ENCODE measurements around the gene AMH. TPM values are rescaled to one million over a fixed set of nuclear protein-coding genes. Genes with fewer than 3 reads are reported as not detected.

AMH gene
- total and polyA plus RNA-seq, 8 donors: 0.45 to 2.0 (median 0.86) TPM; not detected in 2

DNA sequence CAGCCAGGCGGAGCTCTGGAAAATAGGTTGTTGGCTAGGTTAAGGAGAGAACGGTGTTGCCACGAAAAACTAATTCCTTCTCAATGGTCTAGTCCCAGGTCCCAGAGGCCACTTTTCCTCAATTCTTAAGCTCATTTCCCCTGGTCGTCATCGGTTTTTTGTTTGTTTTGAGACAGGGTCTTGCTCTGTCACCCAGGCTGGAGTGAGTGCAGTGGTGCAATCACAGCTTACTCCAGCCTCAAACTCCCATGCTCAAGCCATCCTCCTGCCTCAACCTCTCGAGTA, 11.3 kb upstream of the AMH start:
- DNase-seq: no peak
- Histone ChIP-seq H3K27ac (peak overlapping the region in 3 of 5 donors; percentile 21 to 99 (median 96)), H3K27me3 (no peaks in the 10 kb centered on the region), H3K4me3 (peak overlapping the region; percentile 74 to 99 (median 91)), H3K9me3 (no peaks in the 10 kb centered on the region), H3K4me1 (peaks cover 72 to 92% (median 86%) of the 10 kb centered on the region in 4 donors), H3K36me3 (peaks cover 11 to 26% (median 21%) of the 10 kb centered on the region in 4 donors)
- TF ChIP-seq POLR2A (IDR thresholded peaks at IDR 0.05) (no peak), EP300 (IDR thresholded peaks at IDR 0.05) (no peak), POLR2AphosphoS5 (IDR thresholded peaks at IDR 0.05) (no peak)
- TF ChIP-seq, protein P1, sequence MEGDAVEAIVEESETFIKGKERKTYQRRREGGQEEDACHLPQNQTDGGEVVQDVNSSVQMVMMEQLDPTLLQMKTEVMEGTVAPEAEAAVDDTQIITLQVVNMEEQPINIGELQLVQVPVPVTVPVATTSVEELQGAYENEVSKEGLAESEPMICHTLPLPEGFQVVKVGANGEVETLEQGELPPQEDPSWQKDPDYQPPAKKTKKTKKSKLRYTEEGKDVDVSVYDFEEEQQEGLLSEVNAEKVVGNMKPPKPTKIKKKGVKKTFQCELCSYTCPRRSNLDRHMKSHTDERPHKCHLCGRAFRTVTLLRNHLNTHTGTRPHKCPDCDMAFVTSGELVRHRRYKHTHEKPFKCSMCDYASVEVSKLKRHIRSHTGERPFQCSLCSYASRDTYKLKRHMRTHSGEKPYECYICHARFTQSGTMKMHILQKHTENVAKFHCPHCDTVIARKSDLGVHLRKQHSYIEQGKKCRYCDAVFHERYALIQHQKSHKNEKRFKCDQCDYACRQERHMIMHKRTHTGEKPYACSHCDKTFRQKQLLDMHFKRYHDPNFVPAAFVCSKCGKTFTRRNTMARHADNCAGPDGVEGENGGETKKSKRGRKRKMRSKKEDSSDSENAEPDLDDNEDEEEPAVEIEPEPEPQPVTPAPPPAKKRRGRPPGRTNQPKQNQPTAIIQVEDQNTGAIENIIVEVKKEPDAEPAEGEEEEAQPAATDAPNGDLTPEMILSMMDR (IDR thresholded peaks at IDR 0.05): no peak
- WGBS, 5 donors: 64 to 74% (median 66%) methylated on average over 6 of the region's 6 CpGs
- intact Hi-C loops (cut with DNase I; ENCODE audit: low total_unique reads): loop anchor here (10.0 kb wide), 1 partner anchor 87 kb away; the partner anchor contains the start of genes LSM7 and SPPL2B

DNA sequence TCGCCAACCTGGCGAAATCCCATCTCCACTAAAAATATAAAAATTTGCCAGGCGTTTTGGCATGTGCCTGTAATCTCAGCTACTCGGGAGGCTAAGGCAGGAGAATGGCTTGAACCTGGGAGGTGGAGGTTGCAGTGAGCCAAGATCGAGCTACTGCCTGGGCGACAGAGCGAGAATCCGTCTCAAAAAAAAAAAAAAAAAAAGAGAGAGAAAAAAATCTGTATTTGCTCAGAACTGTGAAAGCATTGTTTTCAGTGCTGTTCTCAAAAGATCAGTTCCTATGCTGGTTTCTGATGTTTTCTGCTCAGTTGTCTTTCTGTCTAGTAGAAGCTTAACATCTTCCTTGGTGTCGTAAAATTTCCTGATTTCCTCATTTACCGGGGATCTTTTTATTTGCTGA, 9.9 kb upstream of the AMH start:
- Histone ChIP-seq H3K27me3 (no peaks in the 10 kb centered on the region), H3K36me3 (peaks cover 12 to 26% (median 21%) of the 10 kb centered on the region in 4 donors), H3K4me3 (peak overlapping the region in 3 of 4 donors; percentile 7 to 88 (median 31)), H3K9me3 (no peaks in the 10 kb centered on the region), H3K4me1 (peaks cover 67 to 84% (median 81%) of the 10 kb centered on the region in 4 donors), H3K27ac (peak overlapping the region in 3 of 5 donors; percentile 42 to 65 (median 58))
- intact Hi-C loops (cut with DNase I; ENCODE audit: low total_unique reads): loop anchor here (10.0 kb wide), 1 partner anchor 86 kb away; the partner anchor contains the start of genes LSM7 and SPPL2B
- 51 to 64% (median 61%) methylated on average over 10 of the region's 10 CpGs for WGBS, 5 donors
- TF ChIP-seq, protein P1 (IDR thresholded peaks at IDR 0.05): no peak
- TF ChIP-seq POLR2A (IDR thresholded peaks at IDR 0.05): no peak
- no peak for TF ChIP-seq POLR2AphosphoS5 (IDR thresholded peaks at IDR 0.05)
- no peak for TF ChIP-seq EP300 (IDR thresholded peaks at IDR 0.05)
- no peak for DNase-seq

DNA sequence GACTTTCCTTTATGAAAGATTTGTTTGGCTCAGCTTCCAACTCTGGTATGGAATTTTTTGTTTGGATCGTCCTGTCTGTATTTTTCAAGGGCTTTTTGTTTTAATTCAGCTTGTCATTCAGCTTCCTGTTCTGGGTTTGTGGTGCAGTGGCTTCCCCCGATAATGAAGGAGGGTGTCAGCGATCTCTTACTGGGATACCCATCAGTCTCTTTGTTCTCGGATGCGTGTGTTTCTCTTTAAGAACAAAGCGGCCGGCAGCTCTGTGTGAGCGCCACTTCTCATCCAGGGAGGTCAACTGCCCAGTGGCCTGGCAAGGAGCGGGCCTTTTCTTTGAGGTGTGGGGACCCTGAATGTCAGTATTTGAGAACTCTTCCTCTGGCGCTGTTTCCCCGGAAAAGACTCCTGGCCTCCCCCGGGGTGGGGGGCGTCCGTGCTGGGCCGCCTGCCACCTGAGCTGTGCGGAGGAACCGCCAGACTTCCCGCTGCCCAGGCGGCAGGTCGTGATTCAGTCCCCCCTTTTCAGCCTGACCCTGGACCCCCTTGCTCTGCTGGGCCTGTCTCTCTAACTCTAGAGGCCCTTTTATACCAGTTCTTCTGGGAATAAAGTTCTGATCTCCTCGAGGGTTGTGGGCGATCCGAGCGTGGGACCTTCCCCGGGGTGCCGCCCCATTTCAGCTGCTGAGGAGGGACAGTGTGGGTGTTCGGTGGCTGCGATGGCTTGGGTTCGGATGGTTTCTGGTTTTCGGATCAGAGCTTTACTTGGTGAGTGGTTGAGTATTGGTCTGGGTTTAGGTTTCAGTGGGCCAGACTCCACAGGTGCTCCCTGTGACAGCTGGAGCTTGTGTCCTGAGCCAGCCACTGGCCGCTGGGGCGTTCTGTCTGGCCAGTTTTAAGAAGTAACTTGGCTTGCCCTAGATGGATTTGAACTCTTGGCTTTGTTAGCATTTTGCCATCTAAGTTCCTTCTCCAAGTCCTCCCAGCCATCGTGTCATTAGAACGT, 9.1 kb upstream of the AMH start:
- H3K9me3 ChIP-seq: no peaks in the 10 kb centered on the region
- WGBS, 5 donors: 32 to 46% (median 37%) methylated on average over 32 to 34 of the region's 34 CpGs
- H3K27me3 ChIP-seq: no peaks in the 10 kb centered on the region
- no peak for TF ChIP-seq EP300 (IDR thresholded peaks at IDR 0.05)
- no peak for TF ChIP-seq POLR2AphosphoS5 (IDR thresholded peaks at IDR 0.05)
- TF ChIP-seq, protein P1 (IDR thresholded peaks at IDR 0.05): no peak
- TF ChIP-seq POLR2A (IDR thresholded peaks at IDR 0.05): no peak
- peak overlapping the region in 4 of 5 donors; percentile 42 to 73 (median 62) for H3K27ac ChIP-seq
- intact Hi-C loops (cut with DNase I; ENCODE audit: low total_unique reads): loop anchor here (10.0 kb wide), 1 partner anchor 85 kb away; the partner anchor contains the start of genes LSM7 and SPPL2B
- H3K4me1 ChIP-seq: peaks cover 58 to 79% (median 72%) of the 10 kb centered on the region in 4 donors
- DNase-seq: no peak
- peak overlapping the region; percentile 25 to 88 (median 38) for H3K4me3 ChIP-seq
- H3K36me3 ChIP-seq: peaks cover 21 to 33% (median 28%) of the 10 kb centered on the region in 4 donors

Data from stomach (tissue), 9 donors.